HepG2 (cell line): Measurements from ENCODE around the gene SERPINB6.

Experiments used
- CREM ChIP-seq, 2 experiments: sonication (generic) in 1 of 2; formaldehyde crosslinking in 1 of 2; IDR thresholded peaks; 2 replicates each; pipeline versions ENCODE4 v1.4.0 to v1.6.1; 2016 to 2020; ENCODE audit warnings: antibody characterized with exemption in 1 of 2, mild to moderate bottlenecking in 1 of 2, missing genetic modification reagents in 1 of 2
- CTCF ChIP-seq: sonication (generic); formaldehyde crosslinking; IDR thresholded peaks from 2 replicates; pipeline ENCODE4 v1.5.0; 2020; ENCODE audit warnings: mild to moderate bottlenecking, missing genetic modification reagents, moderate library complexity
- FOXJ3 ChIP-seq: sonication (generic); formaldehyde crosslinking; IDR thresholded peaks from 2 replicates; pipeline ENCODE4 v1.4.0; 2020; ENCODE audit warnings: missing genetic modification reagents, mild to moderate bottlenecking, borderline replicate concordance
- GABPA ChIP-seq, 2 experiments: IDR thresholded peaks; 2 replicates each; pipeline ENCODE4 v1.6.1; 2011 to 2016; ENCODE audit warnings: low read depth in 2 of 2, low read length in 1 of 2, missing biosample characterization in 1 of 2, missing genetic modification characterization in 1 of 2
- NCOA1 ChIP-seq: sonication (generic); formaldehyde crosslinking; IDR thresholded peaks from 2 replicates; pipeline ENCODE4 v1.9.0; 2021; ENCODE audit warnings: missing genetic modification reagents
- RAD21 ChIP-seq: fragments of 450-650 bp; formaldehyde crosslinking; IDR thresholded peaks from 2 replicates; pipeline ENCODE4 v1.5.0; 2020; ENCODE audit warnings: mild to moderate bottlenecking
- RNF2 ChIP-seq: fragments of 450-650 bp; conservative IDR thresholded peaks from 2 replicates; pipeline ENCODE4 v1.6.1; 2016; ENCODE audit warnings: low read depth
- SATB2 ChIP-seq: sonication (generic); formaldehyde crosslinking; IDR thresholded peaks from 2 replicates; pipeline ENCODE4 v1.5.0; 2020; ENCODE audit warnings: missing genetic modification reagents
- TCF12 ChIP-seq, 2 experiments: fragments of 450-650 bp in 1 of 2; sonication (generic) in 1 of 2; formaldehyde crosslinking in 1 of 2; IDR thresholded peaks; 2 replicates each; pipeline versions ENCODE4 v1.6.1 to v1.8.0; 2017 to 2022; ENCODE audit warnings: antibody characterized with exemption in 1 of 2, mild to moderate bottlenecking in 1 of 2, missing genetic modification reagents in 1 of 2, moderate library complexity in 1 of 2
- ZNF3 ChIP-seq: IDR thresholded peaks from 2 replicates; pipeline ENCODE4 v1.7.0; 2017; ENCODE audit warnings: inconsistent platforms

GRCh38 chr6:2964793-2965505 is 6.4 kb downstream of the SERPINB6 start:
- TF ChIP-seq CTCF (CRISPR knock-in tag) (no peak), ZNF3 (CRISPR knock-in tag) (no peak), RAD21 (CRISPR knock-in tag) (no peak), SATB2 (CRISPR knock-in tag) (no peak), CREM (IDR thresholded peaks at IDR 0.05) (no peak), CREM (CRISPR knock-in tag; IDR thresholded peaks at IDR 0.05) (no peak), NCOA1 (CRISPR knock-in tag) (no peak), GABPA (IDR thresholded peaks at IDR 0.05; ENCODE audit: low read depth, low read length) (no peak), GABPA (CRISPR knock-in tag; IDR thresholded peaks at IDR 0.05; ENCODE audit: low read depth) (no peak), TCF12 (IDR thresholded peaks at IDR 0.05) (no peak), TCF12 (CRISPR knock-in tag; IDR thresholded peaks at IDR 0.05) (no peak), RNF2 (no peak), FOXJ3 (no peak)
